GM12872 (cell line): ENCODE results near the gene PIGW.

ENCODE experiments used
- CTCF ChIP-seq: IDR thresholded peaks from 3 replicates; pipeline ENCODE4 v1.5.1; 2011; ENCODE audit warnings: low read depth, mild to moderate bottlenecking, low read length, moderate library complexity; ENCODE audit not compliant: insufficient read depth

PIGW gene

GRCh38 chr17:36586138-36586537 is 51.4 kb downstream of the PIGW start:
- no peak for TF ChIP-seq CTCF
